Adrenal gland (tissue), 12 donors: ENCODE results near the gene DAP3. TPM values are rescaled to one million over a fixed set of nuclear protein-coding genes. Genes with fewer than 3 reads are reported as not detected.
"Not testable (repeated sequence)": the region's sequence is repeated elsewhere in the genome, so short reads cannot be mapped to it uniquely, and the experiment has no call there.

Source experiments
- DNase-seq, 7 donors: peaks; one replicate each; pipeline ENCODE4 v3.0.0-alpha.2; 2019 to 2020
- H3K27ac ChIP-seq, 5 donors: fragments of 200-600 bp; sonication (generic) in 4 of 5; 1 replicate in 3 of 5; 2 replicates in 2 of 5; pipeline versions ENCODE4 v1.5.1 to v1.8.0; 2016 to 2020; ENCODE audit warnings: mild to moderate bottlenecking in 1 of 5
- H3K27me3 ChIP-seq: fragments of 200-600 bp; 2 replicates; pipeline ENCODE4 v1.8.0; 2021
- H3K36me3 ChIP-seq, 2 donors: fragments of 200-600 bp; replicated peaks in 1 of 2; 1 replicate in 1 of 2; 2 replicates in 1 of 2; pipeline versions ENCODE4 v1.5.1 to v1.8.0; 2018 to 2022
- H3K4me1 ChIP-seq, 2 donors: fragments of 200-600 bp; replicated peaks in 1 of 2; 1 replicate in 1 of 2; 2 replicates in 1 of 2; pipeline versions ENCODE4 v1.5.1 to v1.8.0; 2018 to 2021
- H3K4me3 ChIP-seq, 4 donors: fragments of 200-600 bp; sonication (generic) in 3 of 4; one replicate each; pipeline ENCODE4 v1.5.1; 2016 to 2018
- H3K9me3 ChIP-seq, 3 donors: fragments of 200-600 bp; sonication (generic) in 1 of 3; replicated peaks in 1 of 3; 1 replicate in 2 of 3; 2 replicates in 1 of 3; pipeline versions ENCODE4 v1.5.1 to v1.8.0; 2016 to 2021
- POLR2A ChIP-seq, 2 donors: fragments of 450-650 bp; IDR thresholded peaks; one replicate each; pipeline ENCODE4 v1.6.1; 2017; ENCODE audit warnings: antibody characterized with exemption in 2 of 2, mild to moderate bottlenecking in 2 of 2, moderate library complexity in 1 of 2
- WGBS, 4 donors: extraction: QIAGEN DNeasy Blood & Tissue Kit in 2 of 4; methylation state at CpG; one replicate each; pipeline versions ENCODE4 v1.1.5 to v1.1.7; 2013 to 2017; 5-methylcytosine and 5-hydroxymethylcytosine counted together
- intact Hi-C, 2 donors: fragments of 100-400 bp; cut with DNase I; formaldehyde crosslinking; loops; one replicate each; pipeline versions ENCODE4 v1.14.1 to v1.15.0; 2022 to 2023
- polyA plus RNA-seq, 3 donors: library from polyadenylated mRNA; stranded (reverse); fragments of 200-250 nt in 2 of 3; fragments of 350-450 nt in 1 of 3; fragmentation: Illumina TruSeq in 1 of 3; extraction: RNeasy Lipid Tissue Mini Kit (QIAGEN cat#74804) in 1 of 3; gene quantifications; one replicate each; pipeline ENCODE4 v1.2.3, GENCODE V29; 2013 to 2014
- total RNA-seq, 9 donors: library from RNA; depleted of rRNA in 4 of 9; stranded (reverse); fragments of >200 nt in 4 of 9; fragments of 120-200 nt in 1 of 9; fragmentation: NEBNext Ultra II Directional in 1 of 9; extraction: Animal tissue kit (Norgen Biotek cat#: 25700) in 1 of 9; gene quantifications; one replicate each; pipeline versions ENCODE4 v1.1.0 to v1.2.4, GENCODE V29; 2013 to 2023
- TF ChIP-seq, protein P1 (sequence below), 6 experiments: fragments of 450-650 bp in 4 of 6; fragments of 200-600 bp in 2 of 6; sonication (generic) in 1 of 6; IDR thresholded peaks; 1 replicate in 5 of 6; 2 replicates in 1 of 6; pipeline versions ENCODE4 v1.5.1 to v1.8.0; 2016 to 2021; ENCODE audit warnings: antibody characterized with exemption in 6 of 6, mild to moderate bottlenecking in 2 of 6, moderate library complexity in 1 of 6
- donor health status: healthy with polysubstance abuse.
- donor health status: Bipolar disorder and iron deficiency.
- donor health status: DM: yes; HTN: yes; CAD: no.
- donor health status: DM: no; HTN: no; CAD: no.
- donor health status: DM: no; HTN: no; CAD: no.
- donor health status: DM: yes; HTN: yes; CAD: no.

Gene DAP3
- total and polyA plus RNA-seq, 12 donors, result 85.4 to 186 (median 115) TPM

DNA sequence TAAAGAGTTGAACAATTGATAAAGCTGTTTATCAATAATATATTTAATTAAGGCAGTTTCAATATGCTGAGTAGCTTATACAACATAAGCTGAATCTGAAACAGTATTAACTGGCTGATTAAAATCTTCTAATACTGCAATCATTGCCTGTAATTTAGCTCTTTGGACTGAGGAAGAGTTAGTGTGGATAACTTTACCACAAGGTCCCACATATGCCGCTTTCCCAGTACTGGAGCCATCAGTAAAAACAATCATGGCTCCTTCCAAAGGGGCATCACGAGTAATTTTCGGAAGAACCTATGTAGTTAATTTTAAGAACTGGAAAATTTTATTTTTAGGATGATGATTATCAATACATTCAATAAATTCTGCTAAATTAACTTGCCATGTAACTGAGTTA is 6.7 kb downstream of the DAP3 start:
- 96 to 98% (median 97%) methylated on average over 3 of the region's 3 CpGs for WGBS, 4 donors

DNA sequence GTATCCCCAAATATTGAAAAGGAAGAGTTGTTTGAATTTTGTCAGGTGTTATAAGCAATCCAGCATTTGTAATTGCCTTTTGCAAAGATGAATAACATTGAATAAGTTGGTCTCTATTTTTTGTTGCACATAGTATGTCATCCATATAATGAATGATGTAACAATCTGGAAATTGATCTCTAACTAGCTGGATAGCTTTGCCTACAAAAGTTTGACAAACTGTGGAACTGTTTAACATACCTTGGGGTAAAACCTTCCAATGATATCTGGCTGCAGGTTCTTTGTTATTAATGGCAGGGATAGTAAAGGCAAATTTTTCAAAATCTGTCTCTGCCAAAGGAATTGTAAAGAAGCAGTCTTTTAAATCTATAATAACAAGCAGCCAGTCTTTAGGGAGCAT is 7.6 kb downstream of the DAP3 start:
- Histone ChIP-seq H3K4me3 (no peak overlapping the region), H3K36me3 (no peaks in the 10 kb centered on the region), H3K27ac (no peak overlapping the region), H3K27me3 (no peaks in the 10 kb centered on the region), H3K9me3 (no peaks in the 10 kb centered on the region), H3K4me1 (peaks cover 6 to 11% of the 10 kb centered on the region in 2 donors)
- TF ChIP-seq, protein P1, sequence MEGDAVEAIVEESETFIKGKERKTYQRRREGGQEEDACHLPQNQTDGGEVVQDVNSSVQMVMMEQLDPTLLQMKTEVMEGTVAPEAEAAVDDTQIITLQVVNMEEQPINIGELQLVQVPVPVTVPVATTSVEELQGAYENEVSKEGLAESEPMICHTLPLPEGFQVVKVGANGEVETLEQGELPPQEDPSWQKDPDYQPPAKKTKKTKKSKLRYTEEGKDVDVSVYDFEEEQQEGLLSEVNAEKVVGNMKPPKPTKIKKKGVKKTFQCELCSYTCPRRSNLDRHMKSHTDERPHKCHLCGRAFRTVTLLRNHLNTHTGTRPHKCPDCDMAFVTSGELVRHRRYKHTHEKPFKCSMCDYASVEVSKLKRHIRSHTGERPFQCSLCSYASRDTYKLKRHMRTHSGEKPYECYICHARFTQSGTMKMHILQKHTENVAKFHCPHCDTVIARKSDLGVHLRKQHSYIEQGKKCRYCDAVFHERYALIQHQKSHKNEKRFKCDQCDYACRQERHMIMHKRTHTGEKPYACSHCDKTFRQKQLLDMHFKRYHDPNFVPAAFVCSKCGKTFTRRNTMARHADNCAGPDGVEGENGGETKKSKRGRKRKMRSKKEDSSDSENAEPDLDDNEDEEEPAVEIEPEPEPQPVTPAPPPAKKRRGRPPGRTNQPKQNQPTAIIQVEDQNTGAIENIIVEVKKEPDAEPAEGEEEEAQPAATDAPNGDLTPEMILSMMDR (IDR thresholded peaks at IDR 0.05), result no peak
- TF ChIP-seq POLR2A (IDR thresholded peaks at IDR 0.05), result no peak
- intact Hi-C loops, result no loop called here
- DNase-seq, result no peak

More for the DNA sequence above, 6.7 kb downstream of the DAP3 start:
- TF ChIP-seq, protein P1 (IDR thresholded peaks at IDR 0.05), result no peak
- TF ChIP-seq POLR2A (IDR thresholded peaks at IDR 0.05), result no peak
- intact Hi-C loops, result no loop called here
- H3K36me3 ChIP-seq, result no peaks in the 10 kb centered on the region
- no peaks in the 10 kb centered on the region for H3K9me3 ChIP-seq
- H3K4me1 ChIP-seq, result peaks cover 6 to 13% of the 10 kb centered on the region in 2 donors
- no peak for DNase-seq
- no peak overlapping the region for H3K4me3 ChIP-seq
- H3K27me3 ChIP-seq, result no peaks in the 10 kb centered on the region
- no peak overlapping the region for H3K27ac ChIP-seq

DNA sequence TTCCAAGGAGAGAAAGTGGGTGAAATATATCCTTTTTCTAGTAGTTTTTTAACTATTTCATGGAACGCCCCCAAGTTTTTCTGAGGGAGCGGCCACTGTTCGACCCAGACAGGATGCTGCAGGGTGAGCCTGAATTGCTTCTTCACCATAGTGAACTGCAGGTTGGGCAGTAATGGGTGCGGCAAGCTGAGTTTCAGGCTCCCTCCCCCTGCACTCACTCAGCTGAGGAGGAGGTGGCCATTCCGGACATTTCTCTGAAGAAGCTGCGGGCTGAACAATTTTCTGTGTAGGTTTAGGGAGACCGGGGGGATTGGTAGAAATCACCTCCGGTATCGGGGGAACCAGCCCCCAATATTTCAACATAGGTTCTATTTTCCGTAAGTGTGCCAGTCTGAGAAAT is 8.2 kb downstream of the DAP3 start:
- WGBS, 4 donors, result 96 to 97% (median 96%) methylated on average over 10 of the region's 10 CpGs
- Histone ChIP-seq H3K27me3 (no peaks in the 10 kb centered on the region), H3K27ac (no peak overlapping the region), H3K4me3 (no peak overlapping the region), H3K9me3 (no peaks in the 10 kb centered on the region), H3K4me1 (peaks cover 6 to 11% of the 10 kb centered on the region in 2 donors), H3K36me3 (no peaks in the 10 kb centered on the region)
- DNase-seq, result no peak
- intact Hi-C loops, result no loop called here
- TF ChIP-seq, protein P1 (IDR thresholded peaks at IDR 0.05), result no peak
- TF ChIP-seq POLR2A (IDR thresholded peaks at IDR 0.05), result no peak

DNA sequence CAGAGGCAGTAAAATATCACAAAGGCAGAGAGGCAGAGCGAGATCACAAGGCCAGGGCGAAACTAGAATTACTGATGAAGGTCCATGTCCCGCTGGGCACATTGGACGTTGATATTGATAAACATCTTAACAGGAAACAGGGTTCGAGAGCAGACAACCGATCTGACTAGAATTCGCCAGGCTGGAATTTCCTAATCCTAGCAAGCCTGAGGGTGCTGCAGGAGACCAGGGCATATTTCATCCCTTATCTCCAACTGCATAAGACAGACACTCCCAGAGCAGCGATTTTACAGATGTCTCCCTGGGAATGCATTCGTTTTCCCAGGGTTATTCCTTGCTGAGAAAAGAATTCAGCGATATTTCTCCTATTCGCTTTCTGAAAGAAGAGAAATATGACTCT is 8.7 kb downstream of the DAP3 start:
- H3K27ac ChIP-seq, H3K36me3 ChIP-seq, H3K9me3 ChIP-seq, DNase-seq, intact Hi-C loops, H3K4me3 ChIP-seq, H3K27me3 ChIP-seq: not testable (repeated sequence)
- peaks cover 6 to 11% of the 10 kb centered on the region in 2 donors for H3K4me1 ChIP-seq
- WGBS, 4 donors, result 82 to 85% (median 83%) methylated on average over 11 of the region's 11 CpGs

DNA sequence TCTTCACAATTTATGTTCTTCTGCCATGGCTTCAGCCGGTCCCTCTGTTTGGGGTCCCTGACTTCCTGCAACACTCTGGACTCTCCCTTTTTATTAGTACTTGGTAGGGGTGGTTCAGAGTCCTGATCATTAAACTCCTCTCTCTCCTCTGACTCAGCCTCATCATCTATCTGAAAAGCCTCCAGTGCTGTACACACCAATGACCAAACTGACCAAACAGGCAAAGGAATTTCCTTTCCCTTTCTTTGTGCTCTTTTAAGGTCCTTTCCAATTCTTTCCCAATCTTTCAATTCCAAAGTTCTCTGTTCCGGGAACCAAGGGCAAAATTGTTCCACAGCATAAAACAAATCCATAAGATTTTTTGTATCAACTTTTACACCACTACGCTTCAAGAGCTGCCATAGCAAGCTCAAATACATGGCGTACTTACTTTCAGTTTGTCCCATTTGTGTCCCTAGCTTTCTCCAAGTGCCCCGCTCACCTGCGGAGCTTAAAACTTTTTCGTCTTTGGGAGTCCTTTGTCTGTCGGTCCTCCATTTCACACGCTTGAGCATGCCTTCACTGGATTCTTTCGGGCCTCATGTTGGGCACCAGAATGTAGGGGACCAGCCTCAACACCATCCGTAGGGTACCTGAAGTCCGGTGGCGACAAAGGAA is 9.6 kb downstream of the DAP3 start:
- no peaks in the 10 kb centered on the region for H3K27me3 ChIP-seq
- TF ChIP-seq, protein P1 (IDR thresholded peaks at IDR 0.05), result no peak
- TF ChIP-seq POLR2A (IDR thresholded peaks at IDR 0.05), result no peak
- H3K4me1 ChIP-seq, result peaks cover 6 to 11% of the 10 kb centered on the region in 2 donors
- H3K9me3 ChIP-seq, result no peaks in the 10 kb centered on the region
- no peak overlapping the region for H3K27ac ChIP-seq
- no peaks in the 10 kb centered on the region for H3K36me3 ChIP-seq
- no peak for DNase-seq
- intact Hi-C loops, result no loop called here
- 93 to 96% (median 94%) methylated on average over 13 of the region's 13 CpGs for WGBS, 4 donors
- H3K4me3 ChIP-seq, result no peak overlapping the region

DNA sequence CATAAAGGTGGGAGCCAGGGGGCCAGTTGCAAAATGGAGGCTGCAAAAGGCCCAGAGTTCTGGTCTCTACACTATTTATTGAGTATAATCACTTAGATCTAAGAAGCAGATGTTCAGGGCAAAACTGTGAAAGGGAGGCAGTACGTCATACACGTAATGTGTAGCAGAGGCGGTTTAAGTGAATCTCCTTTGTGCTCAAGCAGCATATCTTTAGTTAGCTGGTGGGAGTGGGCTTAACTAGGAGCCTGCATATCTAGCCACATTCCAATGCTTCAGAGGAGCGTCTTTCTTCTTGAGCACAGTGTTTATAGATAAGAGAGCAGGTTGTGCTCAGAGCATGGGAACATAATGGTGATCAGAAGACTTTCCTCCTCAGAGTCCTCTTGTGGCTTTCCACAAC is 10.2 kb downstream of the DAP3 start:
- H3K27me3 ChIP-seq, intact Hi-C loops, H3K9me3 ChIP-seq, H3K36me3 ChIP-seq, DNase-seq, H3K27ac ChIP-seq, H3K4me3 ChIP-seq: not testable (repeated sequence)
- WGBS, 4 donors, result 88 to 98% (median 93%) methylated on average over 4 of the region's 4 CpGs
- peaks cover 6 to 11% of the 10 kb centered on the region in 2 donors for H3K4me1 ChIP-seq

DNA sequence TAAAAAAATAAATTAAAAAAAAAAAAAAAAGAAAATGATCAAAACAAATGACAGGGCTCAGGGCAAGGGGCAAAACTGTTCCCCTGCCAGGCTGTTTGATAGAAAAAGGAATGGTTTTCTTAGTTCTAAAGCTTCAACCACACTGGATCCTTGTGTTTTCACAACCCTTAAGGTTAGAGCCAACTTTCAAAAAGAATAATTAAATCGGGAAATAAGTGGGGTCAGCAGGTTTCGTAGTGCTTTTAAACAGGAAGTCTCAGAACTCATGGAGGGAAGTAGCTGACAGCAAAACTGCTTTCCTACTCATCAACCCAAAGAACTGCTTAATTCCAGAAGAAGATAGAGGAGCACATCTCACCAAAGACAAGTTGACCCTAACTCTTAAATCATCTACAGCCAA is 12.8 kb downstream of the DAP3 start:
- H3K27me3 ChIP-seq, DNase-seq, intact Hi-C loops, H3K4me1 ChIP-seq, H3K9me3 ChIP-seq, H3K36me3 ChIP-seq, H3K27ac ChIP-seq, H3K4me3 ChIP-seq: not testable (repeated sequence)
- WGBS, 4 donors, result 37 to 59% (median 55%) methylated on average over 2 of the region's 2 CpGs
